ENCODE data around the gene NOTCH1.

NOTCH1 gene

DNA sequence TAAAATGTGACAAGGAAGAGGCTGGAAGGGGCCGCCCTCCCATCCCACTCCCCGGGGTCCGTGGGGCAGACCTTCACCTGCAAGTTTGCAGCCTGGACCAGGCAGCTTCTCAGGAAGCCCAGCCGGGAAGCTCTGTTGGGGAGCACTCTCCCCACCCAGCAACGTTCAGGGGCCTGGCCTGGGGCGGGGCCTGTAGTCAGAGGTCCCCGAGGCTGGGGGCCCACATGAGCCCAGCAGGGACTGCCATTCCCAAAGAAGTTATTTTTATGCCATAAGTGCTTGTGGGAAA lies 32.7 kb upstream of the NOTCH1 start:
- TF ChIP-seq FOXP2 (optimal IDR thresholded peaks at IDR 0.05; ENCODE audit: borderline replicate concordance, extremely low read depth, extremely low read length, insufficient read depth) (no peak), TAF1 (IDR thresholded peaks at IDR 0.05; ENCODE audit: borderline replicate concordance, insufficient read depth, low read length) (no peak), REST (IDR thresholded peaks at IDR 0.05; ENCODE audit: insufficient read depth in 1 of 2, low read depth in 2 of 2, low read length in 2 of 2) (no peak), SIN3A (IDR thresholded peaks at IDR 0.05; ENCODE audit: borderline replicate concordance, insufficient read depth, low read length) (no peak), POLR2AphosphoS5 (IDR thresholded peaks at IDR 0.05; ENCODE audit: low read depth, low read length) (no peak)

- no peak for TF ChIP-seq REST (IDR thresholded peaks at IDR 0.05; ENCODE audit: insufficient read depth in 1 of 2, low read depth in 2 of 2, low read length in 2 of 2)
- TF ChIP-seq TAF1 (IDR thresholded peaks at IDR 0.05; ENCODE audit: borderline replicate concordance, insufficient read depth, low read length) = no peak
- no peak for TF ChIP-seq FOXP2 (optimal IDR thresholded peaks at IDR 0.05; ENCODE audit: borderline replicate concordance, extremely low read depth, extremely low read length, insufficient read depth)
- no peak for TF ChIP-seq SIN3A (IDR thresholded peaks at IDR 0.05; ENCODE audit: borderline replicate concordance, insufficient read depth, low read length)
- no peak for TF ChIP-seq POLR2AphosphoS5 (IDR thresholded peaks at IDR 0.05; ENCODE audit: low read depth, low read length)
These were observed 32.2 kb upstream of the NOTCH1 start for GRCh38 chr9:136577941-136578625.

DNA sequence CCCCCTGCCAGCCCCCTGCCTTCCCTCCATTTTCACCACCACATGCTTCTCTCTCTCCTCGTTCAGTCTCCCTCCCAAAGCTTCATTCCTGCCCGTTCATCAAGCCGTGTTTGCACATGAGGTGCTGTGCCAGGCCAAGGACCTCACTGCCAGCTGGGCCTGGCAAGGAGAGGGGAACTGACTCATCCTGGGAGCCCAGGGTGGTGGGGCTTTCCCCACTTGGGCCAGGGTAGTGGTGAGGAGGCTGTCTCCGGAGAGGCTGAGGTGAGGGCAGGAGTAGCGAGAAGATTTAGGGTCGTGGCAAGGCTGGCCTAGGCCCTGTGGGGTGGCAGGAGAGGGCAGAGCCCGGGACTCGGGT lies 30.4 kb upstream of the NOTCH1 start:
- TF ChIP-seq FOXP2 (optimal IDR thresholded peaks at IDR 0.05; ENCODE audit: borderline replicate concordance, extremely low read depth, extremely low read length, insufficient read depth) = no peak
- TF ChIP-seq TAF1 (IDR thresholded peaks at IDR 0.05; ENCODE audit: borderline replicate concordance, insufficient read depth, low read length) = no peak
- TF ChIP-seq POLR2AphosphoS5 (IDR thresholded peaks at IDR 0.05; ENCODE audit: low read depth, low read length) = no peak
- TF ChIP-seq SIN3A (IDR thresholded peaks at IDR 0.05; ENCODE audit: borderline replicate concordance, insufficient read depth, low read length) = no peak
- no peak for TF ChIP-seq REST (IDR thresholded peaks at IDR 0.05; ENCODE audit: insufficient read depth in 1 of 2, low read depth in 2 of 2, low read length in 2 of 2)

DNA sequence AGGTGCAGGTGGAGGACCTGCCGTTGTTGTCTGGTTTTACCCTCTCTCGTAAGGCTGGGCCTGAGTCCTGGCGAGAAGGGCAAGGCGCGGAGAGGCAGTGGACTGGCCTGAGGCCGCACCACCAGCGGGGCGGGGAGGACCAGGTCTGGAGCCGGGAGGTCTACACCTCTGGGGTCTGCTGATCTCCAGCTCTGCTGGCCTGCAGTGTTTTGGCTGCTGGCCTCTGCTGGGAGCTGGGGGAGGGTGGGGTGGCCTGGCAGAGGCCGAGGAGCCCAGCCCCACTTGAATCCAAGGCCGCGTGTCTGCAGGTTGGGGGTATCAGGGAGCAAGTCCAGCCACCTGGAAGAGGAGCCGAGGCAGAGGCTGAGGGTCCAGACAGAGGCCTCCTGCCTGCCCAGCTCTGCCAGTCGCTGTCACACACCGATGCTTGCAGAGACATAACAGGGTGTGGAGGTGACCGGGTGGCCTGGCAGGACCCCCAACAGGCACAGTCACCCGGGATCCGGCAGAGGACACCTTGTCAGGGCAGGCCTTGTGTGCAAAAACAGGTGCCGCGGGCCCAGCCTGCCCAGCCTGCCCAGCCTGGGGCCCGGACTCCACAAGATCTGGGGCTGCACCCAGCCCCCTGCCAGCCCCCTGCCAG lies 29.9 kb upstream of the NOTCH1 start:
- TF ChIP-seq POLR2AphosphoS5 (IDR thresholded peaks at IDR 0.05; ENCODE audit: low read depth, low read length) = no peak
- TF ChIP-seq REST (IDR thresholded peaks at IDR 0.05; ENCODE audit: insufficient read depth in 1 of 2, low read depth in 2 of 2, low read length in 2 of 2) = no peak
- no peak for TF ChIP-seq SIN3A (IDR thresholded peaks at IDR 0.05; ENCODE audit: borderline replicate concordance, insufficient read depth, low read length)
- TF ChIP-seq FOXP2 (optimal IDR thresholded peaks at IDR 0.05; ENCODE audit: borderline replicate concordance, extremely low read depth, extremely low read length, insufficient read depth) = no peak
- TF ChIP-seq TAF1 (IDR thresholded peaks at IDR 0.05; ENCODE audit: borderline replicate concordance, insufficient read depth, low read length) = no peak
